NCI-H2029 treated with DMSO at 0.1 percent for 48 hours (cell line): ENCODE results near the gene ZNF439.
"Not testable (repeated sequence)": the region's sequence is repeated elsewhere in the genome, so short reads cannot be mapped to it uniquely, and the experiment has no call there.

ENCODE experiments used
- DNase-seq: peaks from one replicate; lab custom pipeline; 2025; lab: John Stamatoyannopoulos, UW

The ZNF439 gene

GRCh38 chr19:11868188-11868587, 19.7 kb downstream of the ZNF439 start:
- no peak for DNase-seq

- DNase-seq, result no peak
Observed at GRCh38 chr19:11872624-11873023, 24.1 kb downstream of the ZNF439 start.

GRCh38 chr19:11873762-11874161, 25.2 kb downstream of the ZNF439 start:
- DNase-seq, result no peak

- not testable (repeated sequence) for DNase-seq
Observed at GRCh38 chr19:11879687-11880266, 31.3 kb downstream of the ZNF439 start.

GRCh38 chr19:11880598-11880997, 32.1 kb downstream of the ZNF439 start:
- DNase-seq, result no peak

GRCh38 chr19:11881151-11881800, 32.8 kb downstream of the ZNF439 start:
- DNase-seq, result peak; percentile 31

- DNase-seq, result no peak
Observed at GRCh38 chr19:11882606-11883005, 34.1 kb downstream of the ZNF439 start.

GRCh38 chr19:11887234-11887610, 38.7 kb downstream of the ZNF439 start:
- DNase-seq, result no peak

GRCh38 chr19:11887611-11888531, 39.3 kb downstream of the ZNF439 start, which contains the start of gene ZNF69:
ZNF69 (plus strand) TSS chr19:11887782; CDS start chr19:11887924, 142 bp downstream.
- DNase-seq, result peak; percentile 34

GRCh38 chr19:11889901-11890300, 41.4 kb downstream of the ZNF439 start:
- DNase-seq, result not testable (repeated sequence)

GRCh38 chr19:11890634-11891033, 42.1 kb downstream of the ZNF439 start:
- DNase-seq, result no peak

GRCh38 chr19:11894851-11895250, 46.3 kb downstream of the ZNF439 start:
- DNase-seq, result no peak

GRCh38 chr19:11902228-11902627, 53.7 kb downstream of the ZNF439 start:
- no peak for DNase-seq

- DNase-seq, result no peak
Observed at GRCh38 chr19:11905928-11906327, 57.4 kb downstream of the ZNF439 start.

GRCh38 chr19:11911937-11912336, 63.4 kb downstream of the ZNF439 start:
- not testable (repeated sequence) for DNase-seq

- DNase-seq, result not testable (repeated sequence)
Observed at GRCh38 chr19:11914417-11915051, 66.0 kb downstream of the ZNF439 start.
